Lower leg skin (tissue), 4 donors: Measurements from ENCODE around the gene ZNF503. TPM values are rescaled to one million over a fixed set of nuclear protein-coding genes. Genes with fewer than 3 reads are reported as not detected.

Experiments used
- DNase-seq, 2 donors: peaks; one replicate each; pipeline ENCODE4 v3.0.0-alpha.2; 2019; ENCODE audit warnings: low spot score in 2 of 2
- H3K4me3 ChIP-seq: fragments of 200-600 bp; sonication (generic); 2 replicates; pipeline ENCODE4 v1.5.1; 2017; ENCODE audit warnings: mild to moderate bottlenecking, low read depth; ENCODE audit not compliant: poor library complexity, severe bottlenecking
- CTCF ChIP-seq, 3 donors: fragments of 450-650 bp; IDR thresholded peaks; one replicate each; pipeline ENCODE4 v1.5.1; 2016; ENCODE audit warnings: antibody characterized with exemption in 3 of 3, mild to moderate bottlenecking in 3 of 3, moderate library complexity in 2 of 3
- POLR2A ChIP-seq, 2 donors: fragments of 450-650 bp; IDR thresholded peaks; one replicate each; pipeline ENCODE4 v1.6.1; 2016 to 2017; ENCODE audit warnings: antibody characterized with exemption in 2 of 2, mild to moderate bottlenecking in 1 of 2, moderate library complexity in 1 of 2
- WGBS, 2 donors: methylation state at CpG; one replicate each; pipeline ENCODE4 v1.1.5; 2018; 5-methylcytosine and 5-hydroxymethylcytosine counted together
- intact Hi-C: fragments of 100-400 bp; cut with DNase I; formaldehyde crosslinking; loops from one replicate; pipeline ENCODE4 v1.15.0; 2023; ENCODE audit warnings: low total_unique reads
- total RNA-seq, 4 donors: library from RNA; depleted of rRNA; stranded (reverse); fragments of >200 nt; gene quantifications; one replicate each; pipeline ENCODE4 v1.1.0, GENCODE V29; 2016

The ZNF503 gene
- total RNA-seq, 4 donors from 2014 or later = 4.8 to 8.6 (median 7.4) TPM

- H3K4me3 ChIP-seq = peak overlapping the region; percentile 67
- TF ChIP-seq CTCF (IDR thresholded peaks at IDR 0.05) (no peak), POLR2A (IDR thresholded peaks at IDR 0.05) (no peak)
- 0 to 25% methylated on average over 16 of the region's 71 CpGs for WGBS, 2 donors
- DNase-seq = peak; percentile 79 to 97
- intact Hi-C loops = no loop called here
Measured at GRCh38 chr10:75399461-75400162, 2.0 kb downstream of the ZNF503 start.

- intact Hi-C loops = no loop called here
- H3K4me3 ChIP-seq = no peak overlapping the region
- WGBS, 2 donors = 77 to 87% methylated on average over 52 to 68 of the region's 76 CpGs
- DNase-seq = no peak
- TF ChIP-seq POLR2A (IDR thresholded peaks at IDR 0.05) (no peak), CTCF (IDR thresholded peaks at IDR 0.05) (no peak)
Measured at GRCh38 chr10:75398692-75399460, 2.7 kb downstream of the ZNF503 start.

- 62 to 73% methylated on average over 17 of the region's 17 CpGs for WGBS, 2 donors
- intact Hi-C loops = no loop called here
- DNase-seq = no peak
- no peak for TF ChIP-seq CTCF (IDR thresholded peaks at IDR 0.05)
- no peak for TF ChIP-seq POLR2A (IDR thresholded peaks at IDR 0.05)
- no peak overlapping the region for H3K4me3 ChIP-seq
Measured at GRCh38 chr10:75398200-75398691, 3.3 kb downstream of the ZNF503 start.

GRCh38 chr10:75397496-75398199 lies 3.9 kb downstream of the ZNF503 start:
- no peak for TF ChIP-seq POLR2A (IDR thresholded peaks at IDR 0.05)
- TF ChIP-seq CTCF (IDR thresholded peaks at IDR 0.05) = no peak
- intact Hi-C loops = no loop called here
- WGBS, 2 donors = 74 to 79% methylated on average over 19 of the region's 19 CpGs
- no peak overlapping the region for H3K4me3 ChIP-seq
- DNase-seq = no peak

- 32 to 56% methylated on average over 61 to 66 of the region's 71 CpGs for WGBS, 2 donors
- DNase-seq = no peak
- intact Hi-C loops = no loop called here
- H3K4me3 ChIP-seq = no peak overlapping the region
- TF ChIP-seq POLR2A (IDR thresholded peaks at IDR 0.05) (no peak), CTCF (IDR thresholded peaks at IDR 0.05) (no peak)
Measured at GRCh38 chr10:75396631-75397495, 4.7 kb downstream of the ZNF503 start.
